ENCODE measurements around the gene PTGR1.
"Not testable (repeated sequence)": the region's sequence is repeated elsewhere in the genome, so short reads cannot be mapped to it uniquely, and the experiment has no call there.

PTGR1 gene

DNA sequence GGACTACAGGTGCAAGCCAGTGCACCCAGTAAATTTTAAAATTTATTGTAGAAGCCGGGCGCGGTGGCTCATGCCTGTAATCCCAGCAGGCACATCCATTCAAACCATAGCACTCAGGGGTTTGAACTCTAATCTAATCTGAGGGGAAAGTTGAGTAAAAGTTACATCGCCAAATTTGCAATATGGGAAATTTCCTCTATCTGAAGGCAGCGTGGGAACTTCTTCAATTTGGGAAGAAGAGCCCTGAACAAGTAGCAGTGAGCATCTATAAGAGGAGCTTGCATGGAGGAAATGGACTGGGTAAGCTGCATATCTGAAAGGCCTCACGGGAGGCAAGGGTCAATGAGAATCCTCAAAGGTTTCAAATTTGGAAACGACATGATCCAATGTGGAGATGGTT is 29.0 kb upstream of the PTGR1 start:
- ATAC-seq, result no peak
- no peak overlapping the region for H3K27ac Mint-ChIP-seq
- H3K9me3 Mint-ChIP-seq, result no peaks in the 10 kb centered on the region
- no peaks in the 10 kb centered on the region for H3K27me3 Mint-ChIP-seq
- peaks cover 6% of the 10 kb centered on the region for H3K36me3 Mint-ChIP-seq
- H3K4me3 Mint-ChIP-seq, result no peak overlapping the region
- peaks cover 23% of the 10 kb centered on the region for H3K4me1 Mint-ChIP-seq

DNA sequence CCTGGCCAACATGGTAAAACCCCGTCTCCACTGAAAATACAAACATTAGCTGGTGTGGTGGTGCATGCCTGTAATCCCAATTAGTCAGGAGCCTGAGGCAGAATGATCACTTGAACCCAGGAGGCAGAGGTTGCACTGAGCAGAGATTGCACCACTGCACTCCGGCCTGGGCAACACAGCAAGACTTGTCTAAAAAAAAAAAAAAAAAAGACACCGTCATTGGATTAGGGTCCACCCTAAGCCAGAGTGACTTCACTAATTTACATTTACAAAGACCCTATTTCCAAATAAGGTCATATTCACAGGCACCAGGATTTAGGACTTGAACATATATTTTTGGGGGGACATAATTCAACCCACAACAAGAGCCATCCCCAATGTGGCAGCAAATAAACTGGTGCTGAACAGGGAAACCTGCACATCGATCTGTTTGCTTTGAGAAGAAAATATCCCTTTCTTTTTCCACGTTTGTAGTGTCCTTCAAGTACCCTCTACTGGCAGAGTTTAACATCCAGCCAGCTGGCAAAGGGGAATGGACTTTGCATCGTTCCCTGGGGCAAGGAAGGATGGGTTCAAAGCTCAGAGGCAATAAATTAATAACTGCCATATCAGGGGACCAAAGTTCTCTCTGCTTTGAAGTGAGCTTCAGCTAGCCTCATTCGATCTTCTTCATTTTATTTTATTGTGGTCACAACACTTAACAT is 28.0 kb upstream of the PTGR1 start:
- Mint-ChIP-seq H3K4me3 (no peak overlapping the region), H3K36me3 (no peaks in the 10 kb centered on the region), H3K27me3 (peaks cover 2% of the 10 kb centered on the region), H3K9me3 (no peaks in the 10 kb centered on the region), H3K4me1 (peaks cover 13% of the 10 kb centered on the region), H3K27ac (no peak overlapping the region)
- no peak for ATAC-seq

DNA sequence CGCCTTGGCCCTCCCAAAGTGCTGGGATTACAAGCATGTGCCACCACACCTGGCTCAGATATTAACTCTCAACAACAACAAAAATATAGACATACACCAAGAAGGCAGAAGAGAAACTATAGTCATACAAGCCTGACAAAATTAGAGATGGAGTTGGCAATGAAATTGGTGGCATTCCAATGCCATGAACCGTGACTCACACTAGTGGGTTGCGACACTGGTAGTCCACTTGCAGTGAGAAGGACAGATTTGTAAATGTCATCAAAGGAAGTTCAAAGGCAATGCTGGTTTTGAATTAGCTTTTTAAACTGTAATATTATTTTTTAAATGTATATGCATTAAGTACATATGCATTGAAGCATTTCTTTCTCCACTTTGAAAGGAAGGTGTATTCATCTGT is 23.2 kb upstream of the PTGR1 start:
- H3K27me3 Mint-ChIP-seq, result peaks cover 9% of the 10 kb centered on the region
- H3K36me3 Mint-ChIP-seq, result no peaks in the 10 kb centered on the region
- H3K4me1 Mint-ChIP-seq, result no peaks in the 10 kb centered on the region

DNA sequence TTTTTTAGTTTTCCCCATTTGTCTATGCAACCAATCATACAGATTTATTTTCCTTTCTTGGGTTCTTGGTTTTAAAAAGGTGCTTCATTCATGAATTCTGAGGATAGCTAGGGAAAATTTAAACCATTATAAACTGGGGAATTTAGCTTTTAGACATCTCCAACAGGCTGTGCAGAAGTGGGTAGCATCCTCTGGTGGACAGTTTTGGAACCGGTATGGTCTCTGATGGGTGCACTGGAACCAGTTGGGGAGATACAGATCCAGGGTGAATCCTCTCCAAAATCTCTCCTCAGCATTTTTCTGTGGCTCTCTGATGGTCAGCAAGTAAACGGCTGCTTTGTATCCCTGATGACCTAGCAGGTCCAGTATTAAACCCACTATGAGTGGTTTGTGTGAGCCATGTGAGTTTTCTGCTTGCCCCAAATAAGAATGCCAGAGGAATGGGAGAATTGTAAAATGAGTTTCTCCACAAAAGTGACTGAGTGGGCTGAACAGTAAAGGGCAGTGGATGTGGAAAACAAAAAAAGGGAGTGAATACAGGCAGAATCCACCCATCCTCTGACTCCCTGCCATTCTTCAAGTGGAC is 22.5 kb upstream of the PTGR1 start:
- Mint-ChIP-seq H3K27ac (no peak overlapping the region), H3K4me3 (no peak overlapping the region), H3K36me3 (no peaks in the 10 kb centered on the region), H3K9me3 (no peaks in the 10 kb centered on the region), H3K27me3 (peaks cover 9% of the 10 kb centered on the region), H3K4me1 (no peaks in the 10 kb centered on the region)
- ATAC-seq, result no peak

More for the DNA sequence above, 23.2 kb upstream of the PTGR1 start:
- H3K27ac Mint-ChIP-seq, result no peak overlapping the region
- ATAC-seq, result no peak
- H3K4me3 Mint-ChIP-seq, result no peak overlapping the region
- H3K9me3 Mint-ChIP-seq, result no peaks in the 10 kb centered on the region

DNA sequence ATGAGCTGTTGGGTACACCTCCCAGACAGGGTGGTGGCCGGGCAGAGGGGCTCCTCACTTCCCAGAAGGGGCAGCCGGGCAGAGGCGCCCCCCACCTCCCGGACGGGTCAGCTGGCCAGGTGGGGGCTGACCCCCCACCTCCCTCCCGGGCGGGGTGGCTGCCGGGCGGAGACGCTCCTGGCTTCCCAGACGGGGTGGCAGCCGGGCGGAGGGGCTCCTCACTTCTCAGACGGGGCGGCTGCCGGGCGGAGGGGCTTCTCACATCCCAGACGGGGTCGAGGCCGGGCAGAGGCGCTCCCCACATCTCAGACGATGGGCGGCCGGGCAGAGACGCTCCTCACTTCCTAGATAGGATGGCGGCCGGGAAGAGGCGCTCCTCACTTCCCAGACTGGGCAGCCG is 17.9 kb upstream of the PTGR1 start:
- H3K36me3 Mint-ChIP-seq, H3K4me3 Mint-ChIP-seq, ATAC-seq, H3K4me1 Mint-ChIP-seq, H3K9me3 Mint-ChIP-seq, H3K27ac Mint-ChIP-seq: not testable (repeated sequence)
- H3K27me3 Mint-ChIP-seq, result peaks cover 37% of the 10 kb centered on the region

DNA sequence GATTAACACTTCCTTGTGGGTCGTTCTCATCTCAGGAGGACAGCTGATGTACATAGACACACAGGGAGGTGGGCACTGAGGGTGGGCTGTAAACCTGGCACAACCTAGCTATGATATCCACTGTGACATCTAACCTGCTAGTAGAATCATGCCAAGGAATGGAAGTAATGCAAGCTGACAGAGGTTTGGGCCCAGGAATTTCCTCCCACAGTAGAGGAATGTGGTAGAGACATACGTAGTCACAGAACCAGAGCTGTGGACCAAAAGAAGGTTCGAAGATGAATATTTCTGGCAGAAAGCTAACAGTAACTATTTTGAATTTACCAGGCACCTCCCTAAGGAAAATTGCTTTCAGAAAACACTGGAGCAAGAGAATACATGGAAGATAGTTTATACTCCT is 16.5 kb upstream of the PTGR1 start:
- H3K27me3 Mint-ChIP-seq, result peaks cover 45% of the 10 kb centered on the region
- H3K4me1 Mint-ChIP-seq, result no peaks in the 10 kb centered on the region
- no peak overlapping the region for H3K4me3 Mint-ChIP-seq
- no peaks in the 10 kb centered on the region for H3K9me3 Mint-ChIP-seq
- no peaks in the 10 kb centered on the region for H3K36me3 Mint-ChIP-seq
- no peak for ATAC-seq
- no peak overlapping the region for H3K27ac Mint-ChIP-seq

DNA sequence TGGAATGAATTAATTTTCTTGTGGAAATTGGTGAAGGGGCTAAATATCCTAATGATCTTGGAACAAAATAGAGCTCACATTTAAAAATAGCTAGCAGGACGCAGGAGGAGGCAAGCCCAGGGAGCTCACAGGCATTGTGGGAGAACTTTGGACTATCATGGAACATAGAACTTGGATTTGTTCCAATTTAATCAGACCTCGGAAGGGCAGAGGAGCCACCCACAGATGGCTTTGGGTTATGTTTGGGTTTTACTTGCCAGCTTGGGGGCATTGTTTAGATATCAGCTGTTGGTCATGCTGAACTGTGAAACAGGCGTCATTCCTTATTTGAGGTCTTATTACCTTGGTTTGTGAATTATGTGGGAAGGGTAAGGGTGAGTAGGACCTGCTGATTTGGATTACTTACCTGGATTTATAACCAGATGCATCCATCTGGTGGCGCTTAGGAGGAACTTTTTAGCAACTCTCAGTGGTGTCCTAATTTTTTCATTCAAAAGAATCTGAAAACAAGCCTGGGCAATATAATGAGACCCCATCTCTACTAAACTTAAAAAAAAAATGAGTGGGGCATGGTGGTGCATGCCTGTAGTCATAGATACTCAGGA is 14.1 kb upstream of the PTGR1 start:
- Mint-ChIP-seq H3K27me3 (peaks cover 60% of the 10 kb centered on the region), H3K9me3 (no peaks in the 10 kb centered on the region), H3K4me3 (no peak overlapping the region)

DNA sequence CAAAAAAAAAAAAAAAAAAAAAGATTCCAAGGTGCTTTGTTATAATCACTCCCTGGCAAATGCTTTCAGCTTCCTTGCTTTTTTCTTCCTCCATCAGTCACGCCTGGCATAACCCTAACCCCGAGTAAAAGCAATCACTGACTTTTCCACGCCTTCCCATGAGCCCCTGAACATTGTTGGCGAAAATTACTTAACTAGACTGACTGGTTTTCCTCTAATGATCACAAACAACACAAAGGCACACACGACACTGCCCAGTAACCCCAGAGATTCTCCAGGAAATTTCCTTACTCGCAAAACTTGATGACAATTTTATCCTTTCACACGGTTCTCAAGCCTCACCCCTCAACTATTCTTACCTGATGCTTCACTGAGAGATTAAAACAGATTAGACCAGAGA is 11.4 kb upstream of the PTGR1 start:
- no peak overlapping the region for H3K4me3 Mint-ChIP-seq
- H3K4me1 Mint-ChIP-seq, result no peaks in the 10 kb centered on the region
- H3K27me3 Mint-ChIP-seq, result peaks cover 65% of the 10 kb centered on the region
- no peak overlapping the region for H3K27ac Mint-ChIP-seq
- ATAC-seq, result no peak
- no peaks in the 10 kb centered on the region for H3K36me3 Mint-ChIP-seq
- no peaks in the 10 kb centered on the region for H3K9me3 Mint-ChIP-seq

More for the DNA sequence above, 14.1 kb upstream of the PTGR1 start:
- Mint-ChIP-seq H3K27ac (no peak overlapping the region), H3K4me1 (no peaks in the 10 kb centered on the region), H3K36me3 (no peaks in the 10 kb centered on the region)
- no peak for ATAC-seq

DNA sequence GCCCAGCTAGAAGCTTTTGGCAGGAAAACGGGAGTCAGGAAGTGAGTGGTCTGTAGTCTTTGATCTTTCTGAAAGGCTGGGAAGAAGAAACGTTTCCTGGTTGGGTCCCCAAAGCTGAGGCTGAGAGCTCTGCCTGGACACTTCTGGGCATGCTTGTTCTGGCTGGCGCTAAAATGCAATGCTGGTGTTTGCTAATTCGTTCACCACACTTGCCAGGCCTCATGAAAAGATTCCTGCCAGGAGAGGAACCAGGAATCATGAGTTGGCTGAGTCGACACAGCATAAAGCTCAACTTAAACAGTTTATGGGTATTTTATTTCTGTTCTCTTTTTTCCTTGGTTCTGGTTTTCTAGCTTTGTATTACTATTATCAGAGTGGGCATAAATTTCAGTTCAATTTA is 10.7 kb upstream of the PTGR1 start:
- H3K4me3 Mint-ChIP-seq, result no peak overlapping the region
- no peaks in the 10 kb centered on the region for H3K9me3 Mint-ChIP-seq
- H3K27me3 Mint-ChIP-seq, result peaks cover 71% of the 10 kb centered on the region
- H3K36me3 Mint-ChIP-seq, result no peaks in the 10 kb centered on the region
- ATAC-seq, result no peak
- H3K4me1 Mint-ChIP-seq, result no peaks in the 10 kb centered on the region
- no peak overlapping the region for H3K27ac Mint-ChIP-seq

DNA sequence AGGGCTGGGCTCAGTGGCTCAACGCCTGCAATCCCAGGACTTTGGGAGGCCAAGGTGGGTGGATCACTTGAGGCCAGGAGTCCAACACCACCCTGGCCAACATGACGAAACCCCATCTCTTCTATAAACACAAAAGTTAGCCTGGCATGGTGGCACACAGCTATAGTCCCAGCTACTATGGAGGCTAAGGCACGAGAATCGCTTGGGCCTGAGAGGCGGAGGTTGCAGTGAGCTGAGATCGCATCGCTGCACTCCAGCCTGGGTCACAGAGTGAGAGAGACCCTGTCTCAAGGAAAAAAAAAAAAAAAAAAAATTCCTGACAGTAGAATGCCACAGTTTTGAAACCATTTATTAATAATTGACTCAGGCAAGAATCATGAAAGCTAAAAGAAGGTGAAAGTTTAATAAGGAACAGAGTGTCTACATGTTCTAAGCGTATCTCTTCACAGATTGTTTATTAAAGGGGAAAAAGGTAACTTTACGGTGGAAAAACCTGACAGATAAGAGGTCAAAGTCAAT is 5.7 kb upstream of the PTGR1 start:
- no peaks in the 10 kb centered on the region for H3K36me3 Mint-ChIP-seq
- no peak for ATAC-seq
- peaks cover 32% of the 10 kb centered on the region for H3K27me3 Mint-ChIP-seq
- H3K4me1 Mint-ChIP-seq, result no peaks in the 10 kb centered on the region
- no peak overlapping the region for H3K27ac Mint-ChIP-seq
- no peak overlapping the region for H3K4me3 Mint-ChIP-seq
- no peaks in the 10 kb centered on the region for H3K9me3 Mint-ChIP-seq

DNA sequence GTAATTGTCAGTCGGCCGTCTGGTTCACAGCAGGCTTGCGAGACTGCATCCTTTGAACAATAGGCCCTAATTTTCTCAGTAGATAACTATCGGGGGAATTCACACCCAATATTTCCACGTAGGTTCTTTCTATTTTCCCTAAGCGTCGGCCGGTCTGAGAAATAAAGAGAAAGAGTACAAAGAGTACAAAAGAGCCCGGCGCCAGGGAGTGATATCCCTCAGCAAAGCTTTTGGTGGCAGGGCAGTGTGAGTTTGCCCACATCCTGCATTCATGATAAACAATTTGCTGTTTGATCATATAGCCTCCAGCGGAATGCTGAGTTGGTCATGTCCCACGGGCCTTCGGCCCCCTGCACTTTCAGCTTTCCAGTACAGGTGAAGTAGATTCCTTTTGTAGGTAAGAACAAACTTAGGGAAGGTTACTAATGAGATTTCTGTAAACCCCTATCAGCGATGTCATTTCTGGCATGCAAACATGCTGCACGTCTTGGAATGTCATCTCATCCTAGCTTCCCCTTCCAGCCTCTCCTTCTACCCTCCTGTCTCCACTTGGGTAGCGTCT is 4.7 kb upstream of the PTGR1 start:
- H3K4me1 Mint-ChIP-seq, result peaks cover 5% of the 10 kb centered on the region
- H3K36me3 Mint-ChIP-seq, result no peaks in the 10 kb centered on the region
- H3K9me3 Mint-ChIP-seq, result no peaks in the 10 kb centered on the region
- no peak for ATAC-seq
- H3K4me3 Mint-ChIP-seq, result no peak overlapping the region
- no peak overlapping the region for H3K27ac Mint-ChIP-seq
- H3K27me3 Mint-ChIP-seq, result peaks cover 35% of the 10 kb centered on the region

DNA sequence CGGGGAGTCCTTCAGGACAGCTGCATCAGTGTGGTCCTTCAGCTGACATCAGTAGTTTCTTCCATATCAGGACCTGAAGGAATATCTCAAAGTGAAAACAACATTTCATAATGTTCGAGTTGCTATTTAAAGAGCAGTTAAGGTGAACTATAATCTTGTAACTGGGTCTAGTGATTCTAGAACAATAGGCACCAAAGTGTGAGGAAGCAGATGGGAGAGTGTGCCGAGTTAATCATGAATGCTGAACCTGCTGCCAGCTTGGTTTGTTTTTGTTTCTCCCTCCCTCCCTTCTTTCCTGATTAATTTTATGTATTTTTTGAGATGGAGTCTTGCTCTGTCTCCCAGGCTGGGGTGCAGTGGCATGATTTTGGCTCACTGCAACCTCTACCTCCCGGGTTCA is 3.6 kb upstream of the PTGR1 start:
- Mint-ChIP-seq H3K4me1 (peaks cover 16% of the 10 kb centered on the region), H3K36me3 (no peaks in the 10 kb centered on the region), H3K27me3 (peaks cover 44% of the 10 kb centered on the region), H3K27ac (no peak overlapping the region), H3K9me3 (no peaks in the 10 kb centered on the region), H3K4me3 (no peak overlapping the region)
- no peak for ATAC-seq

DNA sequence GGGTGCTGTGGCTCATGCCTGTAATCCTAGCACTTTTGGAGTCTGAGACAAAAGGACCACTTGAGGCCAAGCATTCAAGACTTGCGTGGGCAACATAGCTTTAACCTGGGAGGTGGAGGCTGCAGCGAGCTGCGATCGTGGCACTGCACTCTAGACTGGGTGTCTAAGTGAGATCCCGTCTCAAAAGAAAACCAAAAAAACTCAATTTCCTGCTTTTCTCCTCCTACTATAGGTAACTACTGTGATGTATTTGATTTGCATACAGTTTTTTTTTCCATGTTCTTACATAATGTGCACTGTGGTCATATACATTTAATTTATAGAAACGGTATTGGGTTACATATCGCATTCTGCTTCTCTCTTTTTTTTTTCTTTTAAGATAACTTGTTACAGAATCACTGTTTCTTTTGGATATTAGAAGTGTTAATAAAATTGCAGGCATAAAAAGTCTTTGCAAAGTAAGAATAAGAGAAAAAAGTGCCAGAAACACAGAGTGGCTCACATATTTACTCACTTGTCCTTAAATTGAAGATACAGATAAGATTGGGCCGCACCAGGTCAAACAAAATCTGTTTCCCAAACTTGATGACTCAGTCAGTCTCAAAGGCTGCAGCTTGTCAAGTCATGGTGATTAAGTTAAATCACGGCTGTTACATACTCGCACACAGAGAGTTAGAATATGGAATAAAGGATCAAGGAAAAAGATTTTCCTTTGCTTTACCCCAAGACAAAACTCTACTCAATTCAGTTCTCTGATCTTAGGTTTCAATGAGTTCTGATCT is 2.0 kb upstream of the PTGR1 start:
- ATAC-seq, result no peak
- H3K4me3 Mint-ChIP-seq, result no peak overlapping the region
- H3K4me1 Mint-ChIP-seq, result peaks cover 24% of the 10 kb centered on the region
- no peaks in the 10 kb centered on the region for H3K9me3 Mint-ChIP-seq
- H3K36me3 Mint-ChIP-seq, result no peaks in the 10 kb centered on the region
- H3K27ac Mint-ChIP-seq, result no peak overlapping the region
- H3K27me3 Mint-ChIP-seq, result peaks cover 46% of the 10 kb centered on the region

DNA sequence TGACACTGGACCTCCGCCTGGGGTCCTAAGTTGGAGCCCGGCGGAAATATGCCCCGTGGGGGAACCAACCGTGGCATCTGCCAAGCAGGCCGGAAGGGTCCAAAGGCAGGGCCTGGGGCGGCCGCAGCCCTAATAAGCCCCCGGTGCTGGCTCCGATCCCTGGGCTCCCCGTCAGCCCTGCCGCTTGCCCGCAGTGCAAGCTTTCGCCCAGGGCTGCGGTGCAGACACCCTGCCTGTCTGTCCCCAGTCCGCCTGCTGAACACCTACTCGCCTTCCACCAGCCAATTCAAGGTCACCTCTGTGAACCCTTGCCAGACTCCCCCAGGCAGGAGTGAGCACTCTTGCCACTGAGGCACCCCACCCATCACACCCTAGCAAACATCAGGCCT is 502 bp upstream of the PTGR1 start:
- peaks cover 37% of the 10 kb centered on the region for H3K27me3 Mint-ChIP-seq
- H3K27ac Mint-ChIP-seq, result no peak overlapping the region
- peak; percentile 6 for ATAC-seq
- peaks cover 24% of the 10 kb centered on the region for H3K4me1 Mint-ChIP-seq
- no peaks in the 10 kb centered on the region for H3K36me3 Mint-ChIP-seq
- H3K9me3 Mint-ChIP-seq, result no peaks in the 10 kb centered on the region
- H3K4me3 Mint-ChIP-seq, result peak overlapping the region; percentile 81

DNA sequence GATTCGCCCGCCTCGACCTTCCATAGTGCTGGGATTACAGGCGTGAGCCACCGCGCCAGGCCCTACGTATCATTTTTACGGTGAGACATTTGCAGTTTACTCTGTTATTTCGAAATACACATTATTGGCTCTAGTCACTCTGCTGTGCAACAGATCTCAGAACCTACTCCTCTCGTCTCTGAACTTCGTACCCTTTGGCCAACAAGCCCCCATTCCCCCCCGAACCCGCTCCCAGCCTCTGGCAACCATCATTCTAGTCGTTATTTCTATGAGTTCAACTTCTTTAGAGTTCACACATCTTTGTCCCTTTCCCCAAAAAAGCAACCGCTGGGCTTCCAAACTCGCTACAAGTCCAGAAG is 735 bp downstream of the PTGR1 start:
- H3K4me1 Mint-ChIP-seq, result peaks cover 24% of the 10 kb centered on the region
- H3K9me3 Mint-ChIP-seq, result no peaks in the 10 kb centered on the region
- H3K27ac Mint-ChIP-seq, result no peak overlapping the region
- peak; percentile 10 for ATAC-seq
- H3K4me3 Mint-ChIP-seq, result peak overlapping the region; percentile 81
- H3K36me3 Mint-ChIP-seq, result no peaks in the 10 kb centered on the region
- peaks cover 37% of the 10 kb centered on the region for H3K27me3 Mint-ChIP-seq
